OCI-LY1 (cell line): ENCODE results near the gene GIPC2.
A peak's percentile ranks its signal among the peaks of the same experiment; 100 is the strongest.
"Not testable (repeated sequence)": the region's sequence is repeated elsewhere in the genome, so short reads cannot be mapped to it uniquely, and the experiment has no call there.

ENCODE experiments used
- H2AFZ ChIP-seq: fragments of 200-600 bp; sonication (generic), shearing (Covaris generic); 2 replicates; pipeline ENCODE4 v1.6.0; 2014; ENCODE audit warnings: antibody characterized with exemption, mild to moderate bottlenecking, low read length
- H3F3A ChIP-seq: fragments of 200-600 bp; sonication (generic), shearing (Covaris generic); 2 replicates; pipeline ENCODE4 v1.6.0; 2014; ENCODE audit warnings: mild to moderate bottlenecking, antibody characterized with exemption, low read length, moderate library complexity; ENCODE audit not compliant: insufficient read depth
- H3K27ac ChIP-seq: fragments of 200-600 bp; sonication (generic); 2 replicates; pipeline ENCODE4 v1.5.1; 2014; ENCODE audit warnings: low read length, mixed run types, mild to moderate bottlenecking, low read depth; ENCODE audit not compliant: poor library complexity, severe bottlenecking
- H3K27me3 ChIP-seq: fragments of 200-600 bp; sonication (generic); 2 replicates; pipeline ENCODE4 v1.6.0; 2014; ENCODE audit warnings: antibody characterized with exemption, mild to moderate bottlenecking, low read length, moderate library complexity; ENCODE audit not compliant: insufficient read depth
- H3K36me3 ChIP-seq: fragments of 200-600 bp; sonication (generic); 2 replicates; pipeline ENCODE4 v1.6.1; 2014; ENCODE audit warnings: mild to moderate bottlenecking, antibody characterized with exemption, low read length, moderate library complexity, mixed read lengths; ENCODE audit not compliant: insufficient read depth
- H3K4me1 ChIP-seq: fragments of 200-600 bp; sonication (generic); 2 replicates; pipeline ENCODE4 v1.5.1; 2014; ENCODE audit warnings: mild to moderate bottlenecking, low read length, moderate library complexity; ENCODE audit not compliant: insufficient read depth, severe bottlenecking
- H3K4me2 ChIP-seq: fragments of 200-600 bp; sonication (generic), shearing (Covaris generic); 2 replicates; pipeline ENCODE4 v1.6.1; 2014; ENCODE audit warnings: low read length
- H3K4me3 ChIP-seq: fragments of 200-600 bp; sonication (generic); 2 replicates; pipeline ENCODE4 v1.5.1; 2014; ENCODE audit warnings: low read length, low read depth, mild to moderate bottlenecking, mixed read lengths; ENCODE audit not compliant: poor library complexity, severe bottlenecking
- H3K79me2 ChIP-seq: fragments of 200-600 bp; shearing (Covaris generic); 2 replicates; pipeline ENCODE4 v1.6.1; 2016; ENCODE audit warnings: mixed run types, low read length, mixed read lengths; ENCODE audit not compliant: insufficient read depth
- H3K9ac ChIP-seq: fragments of 200-600 bp; sonication (generic), shearing (Covaris generic); 2 replicates; pipeline ENCODE4 v1.6.1; 2014; ENCODE audit warnings: mild to moderate bottlenecking, low read length, mixed read lengths
- H3K9me2 ChIP-seq: fragments of 200-600 bp; sonication (generic), shearing (Covaris generic); 2 replicates; pipeline ENCODE4 v1.6.1; 2014; ENCODE audit warnings: low read depth, mild to moderate bottlenecking, low read length, mixed read lengths
- H3K9me3 ChIP-seq: fragments of 200-600 bp; shearing (Covaris generic); 2 replicates; pipeline ENCODE4 v1.6.1; 2014; ENCODE audit warnings: low read length, mixed read lengths
- H4K20me1 ChIP-seq: fragments of 200-600 bp; sonication (generic), shearing (Covaris generic); 2 replicates; pipeline ENCODE4 v1.6.0; 2016; ENCODE audit warnings: mild to moderate bottlenecking, low read length; ENCODE audit not compliant: insufficient read depth
- CTCF ChIP-seq: fragments of 200-600 bp; sonication (generic), shearing (Covaris generic); IDR thresholded peaks from 2 replicates; pipeline ENCODE4 v1.5.1; 2017; ENCODE audit warnings: mild to moderate bottlenecking, antibody characterized with exemption, low read length, moderate library complexity, mixed read lengths
- EZH2 ChIP-seq: fragments of 200-600 bp; sonication (generic), shearing (Covaris generic); IDR thresholded peaks from 2 replicates; pipeline ENCODE4 v1.8.0; 2017; ENCODE audit warnings: borderline replicate concordance, mixed run types, mild to moderate bottlenecking, antibody characterized with exemption, low read length, moderate library complexity, mixed read lengths

Gene GIPC2

GRCh38 chr1:78114034-78114956 is 68.5 kb downstream of the GIPC2 start:
- Histone ChIP-seq H3K9ac (no peak overlapping the region), H2AFZ (no peak overlapping the region; the same call in 1 of the 2 replicates)

GRCh38 chr1:78120485-78120884 is 74.7 kb downstream of the GIPC2 start:
- not testable (repeated sequence) for H3K27ac ChIP-seq, H3K4me1 ChIP-seq, H2AFZ ChIP-seq, H3K9ac ChIP-seq, H3K27me3 ChIP-seq, H3K36me3 ChIP-seq, H3K9me2 ChIP-seq, H3F3A ChIP-seq, H3K4me2 ChIP-seq, H3K9me3 ChIP-seq, H4K20me1 ChIP-seq, H3K79me2 ChIP-seq, H3K4me3 ChIP-seq

More at GRCh38 chr1:78114034-78114956, 68.5 kb downstream of the GIPC2 start:
- Histone ChIP-seq H3K4me2 (no peak overlapping the region), H3K9me3 (no peaks in the 10 kb centered on the region), H3K9me2 (no peaks in the 10 kb centered on the region), H3K27me3 (no peaks in the 10 kb centered on the region), H3K36me3 (no peaks in the 10 kb centered on the region), H4K20me1 (no peaks in the 10 kb centered on the region), H3K4me1 (no peaks in the 10 kb centered on the region), H3K4me3 (no peak overlapping the region), H3K79me2 (no peaks in the 10 kb centered on the region), H3K27ac (no peak overlapping the region), H3F3A (no peaks in the 10 kb centered on the region)
- TF ChIP-seq CTCF (peak; percentile 98), EZH2 (no peak)

GRCh38 chr1:78121710-78122109 is 75.9 kb downstream of the GIPC2 start:
- Histone ChIP-seq H3K27ac (no peak overlapping the region), H2AFZ (no peak overlapping the region), H3K4me2 (no peak overlapping the region), H4K20me1 (no peaks in the 10 kb centered on the region), H3K27me3 (no peaks in the 10 kb centered on the region; the same call in 1 of the 2 replicates), H3K36me3 (no peaks in the 10 kb centered on the region), H3K4me3 (no peak overlapping the region), H3K9ac (no peak overlapping the region), H3K9me2 (no peaks in the 10 kb centered on the region), H3F3A (no peaks in the 10 kb centered on the region), H3K4me1 (no peaks in the 10 kb centered on the region), H3K79me2 (no peaks in the 10 kb centered on the region), H3K9me3 (no peaks in the 10 kb centered on the region)
- TF ChIP-seq EZH2 (no peak), CTCF (no peak)
